GM18873 (cell line): ENCODE measurements around the gene SETDB1.

Experiments used
- ATAC-seq: cut with Tn5 transposase; IDR thresholded peaks from one replicate; pipeline ENCODE4 v1.9.1; 2021; ENCODE audit warnings: mild to moderate bottlenecking, moderate library complexity, moderate number of reproducible peaks; ENCODE audit not compliant: unreplicated experiment, low FRiP score

The SETDB1 gene

DNA sequence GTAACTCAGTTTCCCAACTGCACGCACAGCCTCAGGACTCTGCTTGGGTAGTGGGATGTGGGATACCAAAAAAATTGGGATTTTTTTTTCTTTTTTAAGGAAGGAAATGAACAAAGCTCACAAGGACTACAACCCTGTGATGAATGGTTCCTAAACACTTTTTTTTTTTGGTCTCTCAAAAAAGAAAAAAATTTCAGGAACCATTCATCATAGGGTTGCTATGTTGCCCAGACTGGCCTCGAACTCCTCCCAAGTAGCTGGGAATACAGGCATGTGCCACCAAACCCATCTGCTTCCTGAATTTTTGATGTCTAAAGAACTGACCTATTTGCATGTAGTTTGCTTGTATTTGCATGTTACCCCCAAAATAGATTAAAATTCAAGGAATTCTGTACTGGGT is 73.8 kb downstream of the SETDB1 start:
- no peak for ATAC-seq

DNA sequence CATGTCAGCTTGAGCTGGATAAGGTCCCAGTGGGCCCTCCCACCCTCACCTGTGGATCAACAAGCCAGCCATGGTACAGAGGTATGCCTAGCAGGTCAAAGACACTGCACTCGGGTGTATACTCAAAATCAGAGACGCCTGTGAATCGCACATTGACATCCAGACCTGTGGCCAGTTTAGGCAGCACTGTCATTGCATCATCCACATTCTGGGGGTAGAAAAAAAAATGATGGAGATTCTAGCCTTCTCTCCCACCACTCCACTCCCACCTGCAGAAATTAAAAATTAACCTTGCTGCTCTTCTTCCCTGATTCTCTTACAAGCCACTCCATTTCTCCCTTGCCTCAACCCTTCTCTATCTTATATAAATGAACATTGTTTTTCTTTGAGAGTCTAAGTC is 74.2 kb downstream of the SETDB1 start:
- no peak for ATAC-seq

DNA sequence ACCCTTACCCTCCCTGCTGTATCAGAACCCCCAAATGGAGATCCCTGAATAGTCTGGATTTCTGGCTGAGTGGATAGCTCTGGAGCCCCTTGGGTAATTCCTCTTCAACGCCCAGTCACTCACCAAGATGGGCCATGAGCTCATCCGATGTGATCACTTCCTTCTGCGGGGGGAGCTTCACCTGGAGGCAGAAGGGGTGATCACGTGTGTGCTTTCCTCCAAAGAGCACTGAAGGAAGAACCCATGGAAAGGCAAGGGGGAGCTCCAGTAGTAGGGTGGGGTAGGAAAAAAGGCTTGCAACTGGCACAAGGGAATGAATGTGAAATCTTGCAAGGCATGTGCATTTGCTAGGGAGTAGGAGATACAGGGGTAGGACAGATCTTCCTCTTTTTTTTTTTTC is 75.4 kb downstream of the SETDB1 start:
- no peak for ATAC-seq

DNA sequence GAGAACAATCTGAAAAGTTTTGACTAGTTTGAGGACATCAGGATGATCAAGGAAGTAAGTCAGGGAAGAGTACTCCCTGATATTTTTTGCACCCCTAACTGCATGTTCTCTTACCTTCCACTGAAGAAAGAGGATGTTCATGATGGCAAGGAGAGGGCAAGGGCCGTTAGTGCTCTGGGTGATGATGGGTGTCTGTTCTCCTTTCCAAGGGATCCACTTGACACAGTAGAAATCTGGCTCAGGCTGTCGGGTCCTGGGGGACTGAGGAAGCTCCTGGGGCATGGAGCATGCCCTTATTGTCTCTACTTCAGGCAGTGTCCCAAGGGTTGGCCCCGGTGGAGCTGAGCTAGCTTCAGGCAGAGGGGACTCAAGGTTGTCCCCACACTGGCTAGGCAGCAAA is 75.9 kb downstream of the SETDB1 start:
- no peak for ATAC-seq

DNA sequence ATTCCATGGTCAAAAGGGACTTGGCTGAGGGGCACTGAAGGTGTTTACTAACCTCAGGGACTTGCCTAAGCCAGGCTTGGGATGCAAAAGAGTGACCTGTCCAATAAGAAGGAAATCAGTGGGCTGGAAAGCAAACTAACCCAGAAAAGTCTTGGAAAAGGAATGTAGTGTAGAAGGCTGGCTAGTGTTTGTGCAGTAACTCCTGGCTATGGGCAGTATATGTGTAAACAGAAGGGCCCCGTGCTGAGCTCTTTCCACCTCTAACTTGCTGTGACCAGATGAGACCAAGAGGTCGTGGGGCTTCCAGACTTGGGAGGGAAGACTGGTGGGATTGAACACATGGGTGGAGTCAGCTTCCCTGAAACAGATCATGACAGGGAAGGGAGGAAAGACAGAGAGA is 76.4 kb downstream of the SETDB1 start:
- no peak for ATAC-seq

DNA sequence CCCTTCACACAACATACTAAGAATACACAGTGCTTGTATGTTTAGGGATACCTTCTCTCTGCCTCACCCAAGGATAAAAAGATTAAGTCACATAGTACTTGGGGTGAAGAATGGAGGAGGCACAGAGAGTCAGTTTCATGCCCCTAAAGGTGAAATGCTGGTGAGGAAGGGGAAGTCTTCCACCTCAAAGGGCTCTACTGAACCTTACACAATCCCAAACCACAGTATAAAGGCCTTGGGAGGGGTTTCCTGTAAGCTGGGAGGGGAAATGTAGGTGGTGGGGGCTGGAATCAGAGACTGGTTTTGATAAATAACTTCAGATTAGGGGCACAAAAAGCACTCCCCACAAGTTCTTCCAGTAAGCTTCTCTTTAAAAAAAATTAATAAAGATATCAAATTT is 77.0 kb downstream of the SETDB1 start:
- no peak for ATAC-seq

DNA sequence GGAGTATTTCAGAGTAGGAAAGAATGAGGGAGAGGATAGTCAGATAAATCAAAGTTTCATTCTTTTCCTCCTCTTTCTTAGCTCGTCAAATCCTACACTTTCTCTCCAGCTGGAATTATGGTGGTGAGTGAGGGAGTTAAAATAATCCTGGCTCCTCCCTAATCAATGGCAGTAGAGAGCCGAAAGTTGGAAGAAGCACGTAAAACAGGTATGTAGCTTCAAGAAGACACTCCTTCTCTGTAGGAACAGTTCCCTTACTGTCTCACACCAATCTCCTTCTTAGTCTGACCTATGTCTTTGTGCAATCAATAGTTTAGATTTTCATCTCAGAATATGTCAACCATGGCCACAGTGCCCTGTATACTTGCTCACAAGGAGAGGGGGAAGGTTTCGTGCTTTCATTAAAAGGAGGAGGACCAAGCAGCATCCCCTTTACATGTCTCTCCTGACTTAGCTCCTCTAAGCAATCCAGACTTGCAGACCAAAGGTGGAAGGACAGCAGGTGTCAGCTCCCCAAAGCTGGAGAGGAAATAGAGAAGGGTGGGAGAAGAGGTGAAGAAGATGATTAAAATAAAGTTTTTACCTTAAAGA is 79.7 kb downstream of the SETDB1 start:
- ATAC-seq = no peak

DNA sequence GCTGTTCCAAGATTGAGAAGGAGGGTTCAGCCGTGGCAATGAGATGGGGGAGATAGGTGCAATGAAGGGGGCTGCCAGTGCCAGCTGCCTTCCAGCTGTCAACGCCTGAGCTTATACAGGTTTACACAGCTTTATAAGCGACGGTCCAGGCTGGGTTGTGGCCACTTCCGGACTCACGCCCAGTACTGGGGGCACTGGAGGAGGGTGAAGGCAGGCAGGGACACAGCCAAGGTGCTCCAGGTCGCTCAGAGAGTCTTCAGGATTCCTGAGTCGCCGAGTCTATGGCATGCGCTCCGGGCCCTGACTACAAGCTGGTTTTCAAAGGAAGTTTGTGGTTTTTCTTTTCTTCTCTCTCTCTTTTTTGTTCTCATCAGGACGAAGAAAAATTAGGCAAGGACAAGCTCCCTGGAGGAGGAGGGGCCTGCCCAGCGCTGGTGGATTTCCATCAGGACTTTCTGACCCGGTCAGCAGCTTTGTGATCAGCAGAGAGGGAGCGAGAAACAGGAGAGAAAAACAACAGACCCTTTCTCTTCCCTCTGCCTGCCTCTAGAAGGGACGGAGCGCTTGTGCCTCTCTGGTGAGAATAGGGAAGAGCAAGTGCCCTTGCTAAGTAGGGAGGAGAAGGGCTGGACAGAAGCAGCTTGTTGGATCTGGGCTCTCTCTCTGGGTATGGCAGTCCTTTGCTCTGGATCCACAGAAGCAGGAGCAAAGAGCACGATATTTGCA is 80.3 kb downstream of the SETDB1 start, which contains the start of gene MINDY1:
MINDY1 (minus strand) TSS at position 576 of the 726 bp plus-strand sequence. CDS start 4,285 bp downstream, outside the sequence.
- ATAC-seq = no peak

DNA sequence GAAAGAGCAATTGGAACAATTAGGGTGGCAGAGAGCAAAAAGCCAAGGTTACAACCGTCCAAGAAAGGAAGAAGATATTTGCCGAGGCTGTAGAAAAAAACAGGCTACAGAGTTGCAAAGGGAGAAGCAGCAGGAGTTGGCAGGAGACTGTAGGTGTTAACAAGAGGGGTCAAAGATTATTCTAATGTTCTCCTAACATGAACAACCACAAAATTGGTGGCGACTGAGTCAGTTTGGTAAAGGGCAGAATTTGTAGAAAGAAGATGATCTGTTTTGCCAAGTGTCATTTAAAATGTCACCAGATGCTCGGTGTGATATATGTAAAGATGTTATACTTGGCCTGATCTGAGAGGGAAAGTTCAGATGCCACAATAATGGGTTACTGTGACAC is 81.7 kb downstream of the SETDB1 start:
- ATAC-seq = no peak

DNA sequence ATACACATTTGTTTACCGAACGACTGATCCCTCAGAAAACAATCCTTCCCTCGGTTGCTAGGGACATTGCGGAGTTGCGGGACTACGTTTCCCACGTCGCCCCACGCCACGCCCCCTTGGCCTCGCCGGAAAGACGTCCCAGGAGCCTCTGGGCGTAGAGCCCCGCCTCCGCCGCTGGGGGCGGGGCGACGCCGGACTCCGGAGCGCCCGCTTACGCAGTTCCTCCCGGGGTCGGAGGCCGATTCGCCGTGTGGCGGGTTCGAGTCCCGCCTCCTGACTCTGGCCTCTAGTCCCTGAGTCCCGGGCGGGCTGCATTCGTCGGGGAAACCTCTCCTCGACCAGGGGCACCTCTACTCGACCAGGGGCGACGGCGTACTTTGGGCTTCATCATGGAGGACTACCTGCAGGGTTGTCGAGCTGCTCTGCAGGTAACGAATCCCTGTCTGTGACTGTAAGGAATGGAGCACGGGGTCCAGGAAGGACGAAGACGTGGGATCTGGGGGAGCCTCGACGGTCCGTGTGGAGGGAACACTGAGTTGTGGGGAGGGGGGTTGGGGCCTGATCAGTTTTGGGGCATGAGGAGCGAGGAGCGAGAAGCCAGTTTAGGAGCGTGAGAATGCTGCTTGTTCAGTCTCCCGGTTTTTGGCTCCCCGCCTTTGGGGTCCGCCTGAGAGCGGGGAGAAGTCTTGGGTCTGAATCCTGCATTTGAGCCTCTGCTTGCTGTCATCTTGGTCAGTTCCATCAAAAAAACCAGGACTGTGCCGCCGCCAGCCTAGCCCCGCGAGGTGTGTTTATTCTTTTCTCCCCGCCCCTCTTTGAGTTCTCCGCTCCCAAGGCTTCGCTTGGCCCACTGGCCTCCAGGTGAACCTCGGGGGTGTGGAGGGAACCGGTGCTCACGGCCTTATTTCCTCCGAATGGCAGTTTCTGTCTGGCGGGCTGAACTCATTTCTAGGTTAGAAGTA is 82.4 kb downstream of the SETDB1 start, which contains the start of gene PRUNE1:
PRUNE1 (plus strand) TSS at position 206 of the 962 bp plus-strand sequence; CDS start at position 390, 184 bp downstream.
- no peak for ATAC-seq

DNA sequence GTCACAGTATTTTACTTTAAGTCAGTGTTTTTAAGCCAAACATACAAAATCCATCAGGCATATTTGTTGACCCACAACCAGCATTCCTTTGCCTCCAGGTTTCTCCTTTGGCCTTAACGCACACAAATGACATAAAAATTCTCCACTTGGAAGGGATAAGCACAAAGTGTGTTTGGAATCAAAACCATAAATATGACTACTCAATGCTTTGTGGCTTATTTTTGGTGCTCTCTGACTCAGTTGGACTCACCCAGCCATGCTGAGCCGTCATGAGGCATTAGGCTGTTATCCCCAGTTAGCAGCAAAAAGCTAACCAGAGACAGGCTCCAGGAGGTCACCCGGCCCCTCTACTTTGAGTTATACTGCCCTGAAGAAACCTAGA is 83.0 kb downstream of the SETDB1 start:
- no peak for ATAC-seq

DNA sequence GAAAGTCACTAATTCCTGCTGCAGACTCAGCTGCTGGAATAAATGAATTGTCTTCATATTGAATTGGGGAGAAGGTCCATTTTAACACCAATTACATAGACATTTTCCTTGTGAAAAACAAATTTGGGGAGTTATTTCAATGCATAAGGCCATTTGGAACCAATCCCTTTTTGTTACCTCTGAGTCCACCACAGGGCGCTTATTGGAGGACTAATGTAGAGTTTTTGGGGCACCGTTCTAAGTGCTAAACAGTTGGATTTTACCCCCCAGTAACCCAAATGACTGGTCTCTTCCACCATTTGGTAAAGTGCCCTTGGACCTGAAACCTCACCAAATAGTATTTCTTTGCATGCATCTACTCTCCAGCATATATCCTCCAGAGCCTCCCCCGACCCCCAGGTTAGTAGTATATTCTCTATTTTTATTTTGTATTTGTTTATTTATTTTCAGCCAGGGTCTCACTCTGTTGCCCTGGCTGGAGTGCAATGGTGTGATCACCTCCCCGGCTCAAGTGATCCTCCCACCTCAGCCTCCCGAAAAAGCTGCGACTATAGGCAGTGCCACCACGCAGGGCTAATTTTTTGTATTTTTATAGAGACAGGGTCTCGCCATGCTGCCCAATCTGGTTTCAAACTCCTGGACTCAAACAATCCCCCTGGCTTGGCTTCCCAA is 83.6 kb downstream of the SETDB1 start:
- ATAC-seq = no peak

DNA sequence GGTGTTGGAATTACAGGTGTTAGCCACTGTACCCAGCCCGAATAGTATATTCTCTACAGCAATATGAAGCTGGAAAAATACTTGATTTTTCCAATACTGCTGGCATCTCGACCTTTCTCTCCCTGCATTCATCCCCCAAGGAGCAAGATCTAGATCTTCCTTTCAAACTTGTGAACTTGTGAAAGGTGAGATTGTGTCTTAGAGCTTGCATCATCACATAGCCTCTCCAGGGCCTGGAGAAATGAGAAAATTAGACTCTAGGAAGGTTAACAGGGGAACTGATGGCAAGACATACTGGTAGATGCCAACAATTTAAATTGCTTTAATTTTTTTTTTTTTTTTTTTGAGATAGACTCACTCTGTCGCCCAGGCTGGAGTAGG is 84.2 kb downstream of the SETDB1 start:
- no peak for ATAC-seq

DNA sequence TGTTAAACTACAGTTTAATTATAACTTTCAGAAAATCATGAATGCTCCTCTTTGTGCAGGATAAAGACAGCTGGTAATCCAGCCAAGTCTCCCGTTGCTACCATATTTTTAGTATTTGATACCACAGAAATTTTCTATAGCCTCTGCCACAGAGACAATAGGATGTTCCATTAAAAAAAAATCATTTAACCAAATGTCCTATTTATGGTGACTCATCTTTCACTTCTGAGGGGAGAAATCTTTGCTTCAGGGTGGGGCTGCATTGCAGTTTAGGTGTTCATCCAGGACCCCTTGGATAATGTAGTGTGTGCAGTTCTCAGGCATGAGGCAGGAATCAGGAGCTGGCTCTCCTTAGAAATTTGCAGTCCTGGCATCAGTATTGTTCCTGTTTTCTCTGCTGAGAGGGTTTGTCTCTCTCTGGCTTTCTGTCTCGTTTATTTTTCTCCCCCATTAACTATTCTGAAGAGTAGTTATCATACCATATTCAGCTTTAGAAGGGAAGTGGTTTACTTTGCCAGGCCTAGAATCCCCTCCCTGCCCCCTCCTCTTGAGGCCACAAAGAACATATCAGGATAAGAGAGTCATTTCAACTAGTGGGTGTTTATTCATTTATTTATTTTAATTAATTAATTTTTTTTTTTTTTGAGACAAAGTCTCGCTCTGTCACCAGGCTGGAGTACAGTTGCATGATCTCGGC is 85.1 kb downstream of the SETDB1 start:
- ATAC-seq = no peak

DNA sequence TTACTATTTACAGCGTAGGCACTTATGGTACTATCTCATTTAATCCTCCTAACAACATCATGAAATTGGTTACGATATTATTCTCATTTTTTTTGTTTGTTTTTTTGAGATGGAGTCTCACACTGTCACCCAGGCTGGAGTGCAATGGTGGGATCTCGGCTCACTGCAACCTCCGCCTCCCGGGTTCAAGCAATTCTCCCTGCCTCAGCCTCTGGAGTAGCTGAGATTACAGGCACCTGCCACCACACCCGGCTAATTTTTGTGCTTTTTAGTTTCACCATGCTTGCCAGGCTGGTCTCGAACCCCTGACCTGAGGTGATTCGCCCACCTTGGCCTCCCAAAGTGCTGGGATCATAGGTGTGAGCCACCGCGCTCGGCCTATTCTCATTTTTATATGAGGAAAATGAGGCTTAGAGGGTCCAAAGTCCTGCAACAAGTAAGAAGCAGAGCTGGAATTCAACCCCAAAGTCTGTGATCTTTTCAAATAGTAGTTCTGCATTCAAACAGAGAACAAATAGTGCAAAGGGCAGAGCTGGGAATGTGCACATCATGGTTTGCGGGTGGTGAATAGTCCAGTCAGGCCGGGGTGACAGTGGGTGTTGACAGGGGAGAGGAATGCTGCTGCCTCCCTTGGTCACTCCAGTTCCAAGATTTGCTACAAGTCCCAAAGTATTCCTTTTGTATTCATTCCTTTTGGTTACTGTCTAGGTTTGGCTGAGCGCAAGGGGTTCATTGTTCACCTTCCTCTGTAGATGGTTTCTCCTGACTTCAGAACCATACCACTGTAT is 86.7 kb downstream of the SETDB1 start:
- ATAC-seq = no peak

DNA sequence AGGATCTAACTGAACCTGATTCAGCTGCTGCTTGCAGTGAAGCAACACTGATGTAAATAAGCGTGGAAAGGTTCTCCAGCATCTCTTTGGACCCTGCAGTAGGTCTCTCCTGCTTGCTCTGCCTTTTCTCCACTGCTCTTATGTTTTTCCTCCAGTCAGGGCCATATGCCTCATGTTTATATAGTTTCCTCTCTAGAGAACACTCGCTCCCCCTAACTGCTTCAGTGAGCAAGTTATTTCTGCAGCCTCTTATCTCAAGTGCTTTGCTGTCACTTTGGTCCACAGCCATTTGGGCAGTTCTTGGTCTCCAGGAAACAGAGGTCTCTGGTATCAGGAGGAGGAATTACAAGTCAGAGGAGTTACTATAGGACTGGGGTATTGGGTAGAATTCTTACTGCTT is 87.4 kb downstream of the SETDB1 start:
- no peak for ATAC-seq
